ENCODE measurements around the gene VSTM4. TPM values are rescaled to one million over a fixed set of nuclear protein-coding genes. Genes with fewer than 3 reads are reported as not detected.

The VSTM4 gene
- polyA plus RNA-seq, 1 donor (not counting 4 experiments of a cell fraction or from before 2014, with no cell fraction given), result not detected

DNA sequence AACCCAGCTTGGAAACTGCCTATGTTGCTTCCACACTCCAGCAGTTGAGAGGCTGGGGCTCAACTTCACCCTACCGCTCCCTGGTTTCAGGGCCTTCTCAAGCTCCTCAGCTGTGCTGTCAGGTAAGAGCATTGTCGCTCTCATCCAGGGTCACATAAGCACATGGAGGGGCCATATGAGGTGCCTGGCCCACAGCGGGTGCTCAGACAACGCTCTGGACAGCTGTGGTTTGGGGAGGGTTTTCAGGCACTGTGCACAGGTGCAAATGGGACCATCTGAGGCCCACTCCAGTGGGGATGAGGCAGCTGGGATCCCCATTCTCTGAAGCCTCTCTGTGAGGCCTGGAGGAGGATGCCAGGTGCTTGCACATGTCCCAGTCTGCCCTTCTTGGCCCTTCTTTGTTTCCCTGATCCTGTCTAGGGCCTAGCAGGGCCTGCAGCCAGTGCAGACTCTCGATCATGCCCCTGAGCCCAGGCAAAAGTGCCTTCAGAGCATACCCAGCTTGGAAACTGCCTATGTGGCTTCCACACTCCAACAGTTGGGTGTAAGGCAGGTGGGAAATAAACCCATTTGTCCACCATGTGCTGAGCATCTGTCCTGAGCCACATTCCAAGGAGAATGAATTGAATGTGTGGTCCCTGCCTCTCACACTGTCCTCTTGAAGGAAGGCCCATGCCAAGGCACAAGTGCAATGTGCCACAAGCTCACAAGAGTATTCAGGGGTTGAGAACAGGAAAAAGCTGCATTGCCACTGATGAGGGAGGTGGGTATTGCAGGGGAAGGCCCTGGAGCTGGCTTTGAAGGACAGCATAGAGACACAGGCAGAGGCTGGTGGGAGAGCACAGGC, 40.3 kb downstream of the VSTM4 start:
- FAIRE-seq (no peak), DNase-seq (ENCODE audit: low read depth, low spot score) (no peak)
- H3K4me3 ChIP-seq (ENCODE audit: control insufficient read depth in 2 of 3, extremely low read depth in 1 of 3, insufficient read depth in 2 of 3, low read depth in 1 of 3, low read length in 3 of 3), result no peak overlapping the region
- no peaks in the 10 kb centered on the region for H4K20me1 ChIP-seq (ENCODE audit: control insufficient read depth, extremely low read depth, insufficient read depth, low read length)
- H3K4me1 ChIP-seq (ENCODE audit: control insufficient read depth, extremely low read depth, insufficient read depth, low read length), result peaks cover 19% of the 10 kb centered on the region
- no peaks in the 10 kb centered on the region for H3K79me2 ChIP-seq (ENCODE audit: control insufficient read depth, insufficient read depth, low read length)
- H3K36me3 ChIP-seq (ENCODE audit: control insufficient read depth in 2 of 2, extremely low read depth in 1 of 2, insufficient read depth in 2 of 2, low read length in 2 of 2), result no peaks in the 10 kb centered on the region
- H3K27ac ChIP-seq (ENCODE audit: control insufficient read depth, insufficient read depth, low read length), result no peak overlapping the region
- H2AFZ ChIP-seq (ENCODE audit: control insufficient read depth, low read length), result no peak overlapping the region
- TF ChIP-seq CTCF (optimal IDR thresholded peaks at IDR 0.05 in 1 of 3, IDR thresholded peaks at IDR 0.05 in 1 of 3, conservative IDR thresholded peaks at IDR 0.05 in 1 of 3; ENCODE audit: extremely low read depth in 1 of 3, insufficient read depth in 2 of 3, low read length in 3 of 3), result no peak
- TF ChIP-seq EZH2 (IDR thresholded peaks at IDR 0.05; ENCODE audit: low read length), result no peak
- dilution Hi-C loops (cut with MboI; ENCODE audit: extremely low pct_ligation_motif_present, low sequenced_read_pairs), result no loop called here
- no peaks in the 10 kb centered on the region for H3K27me3 ChIP-seq (ENCODE audit: control insufficient read depth, extremely low read depth, insufficient read depth, low read length)
- no peaks in the 10 kb centered on the region for H3K9me3 ChIP-seq (ENCODE audit: control insufficient read depth, low read depth, low read length)
- no peak overlapping the region for H3K9ac ChIP-seq (ENCODE audit: control insufficient read depth, extremely low read depth, insufficient read depth, low read length)
- H3K4me2 ChIP-seq (ENCODE audit: control insufficient read depth, extremely low read depth, insufficient read depth, low read depth, low read length), result no peak overlapping the region
- no peaks in the 10 kb centered on the region for H3K9me1 ChIP-seq (ENCODE audit: control insufficient read depth, extremely low read depth, insufficient read depth, low read length)

- H3K9me1 ChIP-seq (ENCODE audit: control insufficient read depth, extremely low read depth, insufficient read depth, low read length), result no peaks in the 10 kb centered on the region
- no peaks in the 10 kb centered on the region for H3K9me3 ChIP-seq (ENCODE audit: control insufficient read depth, low read depth, low read length)
- no peak overlapping the region for H3K27ac ChIP-seq (ENCODE audit: control insufficient read depth, insufficient read depth, low read length)
- H3K9ac ChIP-seq (ENCODE audit: control insufficient read depth, extremely low read depth, insufficient read depth, low read length), result no peak overlapping the region
- no peak overlapping the region for H3K4me3 ChIP-seq (ENCODE audit: control insufficient read depth in 2 of 3, extremely low read depth in 1 of 3, insufficient read depth in 2 of 3, low read depth in 1 of 3, low read length in 3 of 3)
- TF ChIP-seq EZH2 (IDR thresholded peaks at IDR 0.05; ENCODE audit: low read length) (no peak), CTCF (optimal IDR thresholded peaks at IDR 0.05 in 1 of 3, IDR thresholded peaks at IDR 0.05 in 1 of 3, conservative IDR thresholded peaks at IDR 0.05 in 1 of 3; ENCODE audit: extremely low read depth in 1 of 3, insufficient read depth in 2 of 3, low read length in 3 of 3) (no peak)
- H2AFZ ChIP-seq (ENCODE audit: control insufficient read depth, low read length), result no peak overlapping the region
- H4K20me1 ChIP-seq (ENCODE audit: control insufficient read depth, extremely low read depth, insufficient read depth, low read length), result no peaks in the 10 kb centered on the region
- dilution Hi-C loops (cut with MboI; ENCODE audit: extremely low pct_ligation_motif_present, low sequenced_read_pairs), result no loop called here
- H3K4me1 ChIP-seq (ENCODE audit: control insufficient read depth, extremely low read depth, insufficient read depth, low read length), result peaks cover 19% of the 10 kb centered on the region
- no peaks in the 10 kb centered on the region for H3K79me2 ChIP-seq (ENCODE audit: control insufficient read depth, insufficient read depth, low read length)
- peaks cover 3% of the 10 kb centered on the region for H3K27me3 ChIP-seq (ENCODE audit: control insufficient read depth, extremely low read depth, insufficient read depth, low read length)
- no peak for DNase-seq (ENCODE audit: low read depth, low spot score)
- no peaks in the 10 kb centered on the region for H3K36me3 ChIP-seq (ENCODE audit: control insufficient read depth in 2 of 2, extremely low read depth in 1 of 2, insufficient read depth in 2 of 2, low read length in 2 of 2)
- FAIRE-seq, result no peak
- H3K4me2 ChIP-seq (ENCODE audit: control insufficient read depth, extremely low read depth, insufficient read depth, low read depth, low read length), result no peak overlapping the region
These were observed 43.0 kb downstream of the VSTM4 start for GRCh38 chr10:49072166-49072885.
